HK-2 (cell line): ENCODE measurements around the gene RAB20.
A peak's percentile ranks its signal among the peaks of the same experiment; 100 is the strongest.
"Not testable (repeated sequence)": the region's sequence is repeated elsewhere in the genome, so short reads cannot be mapped to it uniquely, and the experiment has no call there.

Experiments
- DNase-seq: peaks from one replicate; pipeline ENCODE4 v3.0.0-alpha.2; 2018; ENCODE audit not compliant: unreplicated experiment

RAB20 gene, protein sequence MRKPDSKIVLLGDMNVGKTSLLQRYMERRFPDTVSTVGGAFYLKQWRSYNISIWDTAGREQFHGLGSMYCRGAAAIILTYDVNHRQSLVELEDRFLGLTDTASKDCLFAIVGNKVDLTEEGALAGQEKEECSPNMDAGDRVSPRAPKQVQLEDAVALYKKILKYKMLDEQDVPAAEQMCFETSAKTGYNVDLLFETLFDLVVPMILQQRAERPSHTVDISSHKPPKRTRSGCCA

DNA sequence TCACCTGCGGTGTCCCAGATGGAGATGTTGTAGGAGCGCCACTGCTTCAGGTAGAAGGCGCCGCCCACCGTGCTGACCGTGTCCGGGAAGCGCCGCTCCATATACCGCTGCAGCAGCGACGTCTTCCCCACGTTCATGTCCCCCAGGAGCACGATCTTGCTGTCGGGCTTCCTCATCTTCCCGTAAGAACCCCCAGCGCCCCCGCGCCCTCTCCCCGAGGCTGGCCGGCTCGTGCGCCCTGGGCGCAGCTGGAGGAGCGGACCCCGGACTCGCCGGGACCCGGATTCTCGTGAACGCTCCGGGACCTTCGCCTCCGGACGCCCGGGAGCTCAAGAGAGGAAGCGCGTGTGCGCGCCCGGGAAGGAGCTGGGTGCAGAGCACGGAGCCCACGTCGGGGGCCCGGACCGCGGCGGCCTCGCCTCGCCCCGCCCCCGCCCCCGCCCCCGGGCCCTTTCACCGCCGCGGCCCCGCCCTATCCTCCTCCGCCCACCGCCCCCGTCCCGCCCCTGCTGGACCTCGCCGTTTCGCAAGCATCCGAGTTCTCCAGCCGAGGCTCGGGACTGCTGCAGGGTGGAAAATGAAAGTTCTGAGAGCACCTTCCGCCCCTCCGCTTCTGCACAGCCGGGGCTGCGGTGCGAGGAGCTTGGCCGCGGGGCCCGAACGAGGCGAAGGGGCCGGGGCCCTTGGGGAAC, at the start of gene RAB20:
RAB20 (minus strand) TSS at position 379 of the 692 bp plus-strand sequence; CDS start at position 176, 203 bp downstream.
- peak; percentile 79 for DNase-seq

DNA sequence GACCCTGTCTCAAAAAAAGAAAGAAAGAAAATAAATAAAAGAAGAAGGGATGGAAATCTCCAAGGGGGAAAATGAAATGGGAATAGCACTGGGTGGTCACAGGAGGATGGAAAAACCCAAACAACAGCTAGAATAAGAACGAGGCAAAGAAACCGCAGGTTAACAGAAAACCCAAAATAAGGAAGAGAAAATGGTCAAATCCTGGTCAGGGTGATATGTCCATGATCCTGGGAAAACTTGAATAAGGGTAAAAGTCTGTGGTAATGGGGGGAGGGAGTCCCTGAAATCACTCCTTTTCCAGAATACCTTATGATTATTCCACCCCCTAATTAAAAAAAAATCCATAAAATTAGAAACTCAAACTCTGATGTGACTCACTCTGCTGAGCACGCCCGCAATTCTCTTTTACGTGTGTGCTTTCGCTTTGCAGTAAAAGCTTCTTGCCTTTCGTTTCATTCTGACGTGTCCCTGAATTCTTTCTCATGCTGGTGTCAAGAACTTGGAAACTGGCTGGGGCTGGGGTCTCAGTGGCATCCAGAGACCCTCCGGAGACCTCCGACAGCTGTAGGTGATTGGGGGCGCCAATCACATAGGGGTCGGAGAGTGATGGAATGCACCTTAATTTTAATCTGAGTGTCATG, 49.6 kb upstream of the RAB20 start:
- DNase-seq: no peak

DNA sequence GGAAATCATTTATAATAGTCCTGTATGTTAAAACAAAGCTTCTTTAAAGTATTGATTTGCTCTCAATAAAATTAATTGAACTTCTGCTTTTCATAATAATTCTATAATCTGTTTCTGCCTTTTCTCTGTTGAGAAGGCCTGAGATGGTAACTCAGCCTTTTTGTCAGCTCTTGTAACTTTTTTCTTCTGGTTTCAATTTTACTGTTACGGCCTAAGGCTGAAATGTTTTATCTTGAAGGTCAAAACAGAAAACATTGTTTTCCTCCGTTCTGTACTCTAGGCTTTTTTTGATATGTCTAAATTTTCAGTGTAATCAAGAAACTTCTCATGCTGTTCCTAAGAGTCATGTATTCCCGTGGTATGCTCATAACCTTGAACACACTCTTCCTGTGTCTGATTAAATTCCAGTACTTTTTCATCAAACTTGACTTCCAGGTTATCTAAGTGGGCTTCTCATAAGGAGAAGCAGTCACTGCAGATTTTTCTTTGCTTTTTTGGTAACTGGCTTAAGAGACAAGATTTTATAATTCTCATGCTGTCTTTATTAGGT, 46.2 kb upstream of the RAB20 start:
- DNase-seq: no peak

DNA sequence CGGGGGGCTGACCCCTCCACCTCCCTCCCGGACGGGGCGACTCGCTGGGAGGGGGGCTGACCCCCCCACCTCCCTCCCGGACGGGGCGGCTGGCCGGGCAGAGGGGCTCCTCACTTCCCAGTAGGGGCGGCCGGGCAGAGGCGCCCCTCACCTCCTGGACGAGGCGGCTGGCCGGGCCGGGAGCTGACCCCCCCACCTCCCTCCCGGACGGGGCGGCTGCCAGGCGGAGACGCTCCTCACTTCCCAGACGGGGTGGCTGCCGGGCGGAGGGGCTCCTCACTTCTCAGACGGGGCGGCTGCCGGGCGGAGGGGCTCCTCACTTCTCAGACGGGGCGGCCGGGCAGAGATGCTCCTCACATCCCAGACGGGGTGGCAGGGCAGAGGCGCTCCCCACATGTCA, 44.8 kb upstream of the RAB20 start:
- not testable (repeated sequence) for DNase-seq

DNA sequence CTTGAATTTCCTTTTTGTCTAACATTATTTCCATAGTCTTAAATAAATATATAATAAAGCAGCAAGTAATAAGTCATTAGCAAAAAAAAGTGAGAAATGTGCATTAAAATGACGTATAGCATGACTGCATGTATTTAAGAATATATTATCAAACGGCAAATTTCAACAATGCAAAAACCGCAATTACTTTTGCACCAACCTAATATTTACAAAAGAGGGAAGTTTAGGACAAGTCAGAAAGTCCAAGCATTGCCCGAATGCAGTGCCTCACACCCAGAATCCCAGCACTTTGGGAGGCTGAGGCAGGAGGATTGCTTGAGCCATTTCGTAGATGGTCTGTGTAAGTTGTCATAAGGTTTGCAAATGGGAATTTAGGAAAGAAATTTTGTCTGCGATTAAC, 43.6 kb upstream of the RAB20 start:
- no peak for DNase-seq

DNA sequence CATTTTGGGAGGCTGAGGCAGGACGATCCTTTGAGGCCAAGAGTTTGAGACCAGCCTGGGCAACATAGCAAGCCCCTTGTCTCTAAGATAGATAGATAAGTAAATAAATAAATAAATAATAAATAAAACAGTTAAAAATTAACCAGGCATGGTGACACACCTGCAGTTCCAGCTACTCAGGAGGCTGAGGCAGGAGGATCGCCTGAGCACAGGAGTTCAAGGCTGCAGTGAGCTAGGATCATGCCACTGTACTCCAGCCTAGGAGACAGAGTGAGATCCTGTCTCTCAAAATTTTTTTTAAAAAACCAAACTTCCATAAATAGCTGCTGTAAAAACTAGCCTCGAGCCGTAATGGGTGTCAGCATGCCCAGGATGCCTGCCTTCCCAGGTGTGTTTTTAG, 39.5 kb upstream of the RAB20 start:
- no peak for DNase-seq

DNA sequence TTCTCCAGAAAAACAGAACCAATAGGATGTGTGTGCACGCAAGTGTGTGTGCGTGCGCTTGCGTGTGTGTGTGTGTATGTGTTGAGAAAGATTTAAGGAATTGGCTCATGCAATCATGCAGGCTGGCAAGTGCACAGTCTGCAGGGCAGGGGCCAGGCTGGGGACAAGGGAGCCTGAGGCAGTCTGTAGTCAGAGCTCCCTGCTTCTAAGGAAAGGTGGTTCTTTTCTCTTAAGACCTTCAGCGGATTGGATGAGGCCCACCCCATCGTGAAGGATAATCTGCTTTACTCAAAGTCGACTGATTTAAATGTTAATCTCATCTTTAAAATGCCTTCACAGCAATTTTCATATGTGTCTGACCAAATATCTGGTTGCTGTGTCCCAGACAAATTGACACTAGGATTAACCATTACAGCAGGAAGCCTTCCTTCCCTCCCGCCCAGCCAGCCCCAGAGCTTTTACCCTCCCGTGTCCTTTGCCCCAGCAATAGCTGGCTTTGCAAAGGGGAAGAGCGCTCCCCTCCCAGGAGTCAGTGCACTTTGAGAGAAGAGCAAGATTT, 38.8 kb upstream of the RAB20 start:
- no peak for DNase-seq

DNA sequence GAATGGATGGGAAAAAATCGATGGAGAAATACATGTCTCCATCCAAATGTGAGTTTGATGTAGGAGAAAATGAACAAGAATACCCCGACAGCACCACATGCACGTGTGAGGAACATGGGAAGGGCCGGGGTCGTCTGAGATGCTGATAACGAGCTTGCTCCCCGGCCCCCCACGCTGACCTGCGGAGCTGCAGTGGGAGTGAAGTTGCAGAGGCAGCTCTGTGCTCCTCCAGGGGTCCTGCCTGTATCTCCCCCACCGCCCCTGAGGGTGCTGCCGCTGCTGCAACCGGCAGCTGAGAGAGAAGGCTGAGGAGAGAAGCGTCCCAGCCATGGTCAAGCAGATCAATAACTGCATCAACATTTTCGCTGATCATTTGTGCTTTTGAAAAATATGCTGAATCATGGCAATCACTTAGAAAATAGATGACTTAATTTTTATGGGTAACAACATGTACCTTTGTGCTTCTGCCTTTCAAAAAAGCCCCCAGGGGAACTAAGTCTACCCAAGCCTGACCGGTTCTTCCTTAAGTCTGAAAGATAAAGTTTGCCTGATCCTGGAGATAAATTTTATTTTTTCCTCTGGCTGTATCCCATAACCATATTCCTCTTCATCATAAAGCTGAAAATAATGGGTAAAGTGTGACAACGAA, 35.6 kb upstream of the RAB20 start:
- DNase-seq: no peak

DNA sequence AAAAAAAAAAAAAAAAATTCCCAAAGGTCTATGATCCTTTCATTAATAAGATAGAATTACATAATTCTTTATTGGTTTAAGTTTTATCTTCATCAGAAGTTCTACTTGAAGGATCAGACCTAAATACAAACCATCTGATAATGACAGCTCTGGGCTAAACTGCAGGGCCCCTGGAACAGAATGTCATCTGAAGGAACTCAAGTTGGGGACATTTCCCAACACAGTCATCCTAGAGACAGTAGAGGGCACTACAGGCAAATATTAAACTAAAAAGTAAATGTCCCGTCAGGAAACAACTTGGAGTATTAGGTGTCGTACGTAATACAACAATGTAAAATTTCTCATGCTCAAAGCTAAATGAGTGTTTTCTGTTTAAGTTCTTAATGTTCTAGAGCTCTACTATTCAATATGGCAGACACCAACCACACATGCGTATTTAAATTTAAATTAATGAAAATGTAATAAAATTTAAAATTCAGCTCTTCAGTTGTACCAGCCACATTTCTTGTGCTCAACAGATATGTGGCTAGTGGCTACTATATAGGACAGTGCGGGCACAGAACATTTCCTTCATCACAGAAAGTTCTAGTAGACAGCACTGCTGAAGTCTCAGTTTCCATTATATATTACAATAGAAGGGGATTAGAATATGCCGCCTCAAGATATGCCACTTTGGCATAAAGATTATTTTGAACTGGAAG, 32.1 kb upstream of the RAB20 start:
- DNase-seq: no peak

DNA sequence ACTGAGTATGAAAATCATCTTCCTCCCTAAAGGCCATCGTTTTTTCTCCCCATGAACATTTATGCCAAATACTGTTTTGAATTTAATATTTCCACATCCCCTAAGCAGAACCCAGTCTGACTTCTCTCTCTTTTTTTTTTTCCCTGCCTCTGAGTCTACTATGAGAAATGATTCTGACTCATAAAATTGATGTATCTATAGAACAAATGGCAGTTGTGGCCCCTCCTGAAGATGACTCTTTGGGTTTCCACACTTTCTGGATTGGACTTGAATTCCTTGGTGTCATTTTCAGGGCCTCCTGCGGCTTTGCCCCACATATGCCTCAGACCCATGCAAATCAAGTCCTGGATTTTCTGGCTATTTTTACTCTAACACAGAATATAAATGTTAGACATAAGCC, 31.1 kb upstream of the RAB20 start:
- no peak for DNase-seq

DNA sequence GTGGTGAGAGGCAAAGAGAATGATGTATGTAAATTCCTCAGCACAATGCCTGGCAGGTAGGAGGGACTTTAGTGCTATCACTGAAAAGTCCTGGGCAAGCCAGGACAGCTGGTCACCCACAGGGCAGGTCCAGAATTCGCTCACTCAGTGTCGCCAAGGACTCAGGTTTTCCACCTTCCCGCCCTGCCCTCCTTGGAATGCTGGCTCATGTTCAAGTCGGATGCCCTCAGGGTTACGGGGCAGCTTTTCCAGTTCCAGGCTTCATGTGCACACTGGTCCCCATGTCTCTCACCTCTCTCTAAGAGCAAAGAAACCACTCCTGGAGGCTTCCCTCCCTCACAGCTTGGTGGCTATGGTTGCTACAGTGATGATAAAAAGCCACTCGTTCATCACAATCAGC, 29.1 kb upstream of the RAB20 start:
- DNase-seq: no peak

DNA sequence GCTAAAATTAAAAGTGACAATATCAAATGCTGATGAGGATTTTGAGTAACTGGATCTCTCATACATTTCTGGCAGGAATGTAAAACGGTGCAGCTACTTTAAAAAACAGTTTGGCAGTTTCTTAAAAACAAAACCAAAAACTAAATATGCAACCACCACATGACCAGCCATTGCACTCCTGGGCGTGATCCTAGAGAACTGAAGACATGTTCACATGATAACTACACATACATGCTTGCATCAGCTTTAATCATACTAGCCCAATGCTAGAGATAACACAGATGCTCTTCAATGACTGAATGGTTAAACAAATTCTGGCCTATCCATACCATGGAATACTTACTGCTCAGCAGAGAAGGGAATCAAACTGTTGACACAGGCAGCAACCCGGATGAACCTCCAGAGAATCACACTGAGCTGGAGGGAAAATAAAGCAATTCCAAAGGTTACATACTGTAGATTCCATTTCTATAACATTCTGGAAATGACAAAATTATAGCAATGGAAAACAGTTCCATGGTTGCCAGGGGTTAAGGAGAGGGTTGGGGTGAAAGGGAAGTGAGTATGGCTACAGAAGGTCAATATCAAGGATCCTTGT, 28.4 kb upstream of the RAB20 start:
- no peak for DNase-seq

DNA sequence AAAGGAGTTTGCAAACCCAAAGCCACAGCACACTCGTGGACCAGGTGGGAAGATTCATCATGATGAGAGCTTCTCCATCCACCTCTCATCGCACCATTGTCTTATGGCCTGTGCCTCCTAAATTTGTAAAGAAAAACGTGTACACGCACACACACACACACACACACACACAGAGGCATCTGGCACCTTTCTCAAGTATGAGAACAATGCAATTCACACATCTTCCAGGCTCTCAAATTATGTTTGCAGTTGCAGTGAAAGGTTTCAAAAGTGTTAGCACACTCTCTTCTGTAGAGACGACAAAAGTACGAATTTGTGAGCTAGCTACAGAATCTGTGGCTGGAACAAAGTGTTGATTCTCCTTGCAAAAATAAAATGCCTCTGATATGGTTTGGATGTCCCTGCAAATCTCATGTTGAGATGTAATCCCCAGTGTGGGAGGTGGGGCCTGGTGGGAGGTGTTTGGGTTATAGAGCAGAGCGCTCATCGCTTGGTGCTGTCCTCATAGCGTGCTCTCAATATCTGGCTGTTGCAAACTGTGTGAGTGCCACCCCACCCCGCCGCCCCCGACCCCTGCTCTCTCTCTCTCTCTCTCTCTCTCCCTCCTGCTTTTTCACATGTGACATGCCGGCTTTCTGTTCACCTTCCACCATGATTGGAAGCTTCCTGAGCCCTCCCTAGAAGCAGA, 21.8 kb upstream of the RAB20 start:
- no peak for DNase-seq

DNA sequence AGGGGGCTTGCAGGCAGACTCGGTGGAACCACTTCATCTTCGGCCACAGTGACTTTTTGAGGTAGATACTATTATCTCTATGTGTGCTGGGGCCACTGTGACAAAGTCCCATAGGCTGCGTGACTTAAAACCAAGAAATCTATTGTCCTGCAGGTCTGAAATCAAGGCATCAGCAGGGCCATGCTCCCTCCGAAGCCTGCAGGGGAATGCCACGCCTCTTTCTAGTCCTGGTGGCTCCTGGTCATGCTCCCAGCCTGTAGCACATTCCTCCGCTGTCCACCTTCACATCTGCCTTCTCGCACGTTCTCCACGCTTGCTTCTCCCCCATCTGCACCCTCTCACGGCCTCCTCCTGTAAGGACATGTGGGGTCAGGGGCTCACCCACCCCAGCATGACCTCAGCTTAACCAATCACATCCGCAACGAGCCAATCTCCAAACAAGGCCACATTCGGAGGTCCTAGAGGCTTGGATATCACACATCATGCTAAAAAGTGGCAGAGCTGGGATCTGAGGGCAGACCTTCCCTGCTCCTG, 21.0 kb upstream of the RAB20 start:
- no peak for DNase-seq

DNA sequence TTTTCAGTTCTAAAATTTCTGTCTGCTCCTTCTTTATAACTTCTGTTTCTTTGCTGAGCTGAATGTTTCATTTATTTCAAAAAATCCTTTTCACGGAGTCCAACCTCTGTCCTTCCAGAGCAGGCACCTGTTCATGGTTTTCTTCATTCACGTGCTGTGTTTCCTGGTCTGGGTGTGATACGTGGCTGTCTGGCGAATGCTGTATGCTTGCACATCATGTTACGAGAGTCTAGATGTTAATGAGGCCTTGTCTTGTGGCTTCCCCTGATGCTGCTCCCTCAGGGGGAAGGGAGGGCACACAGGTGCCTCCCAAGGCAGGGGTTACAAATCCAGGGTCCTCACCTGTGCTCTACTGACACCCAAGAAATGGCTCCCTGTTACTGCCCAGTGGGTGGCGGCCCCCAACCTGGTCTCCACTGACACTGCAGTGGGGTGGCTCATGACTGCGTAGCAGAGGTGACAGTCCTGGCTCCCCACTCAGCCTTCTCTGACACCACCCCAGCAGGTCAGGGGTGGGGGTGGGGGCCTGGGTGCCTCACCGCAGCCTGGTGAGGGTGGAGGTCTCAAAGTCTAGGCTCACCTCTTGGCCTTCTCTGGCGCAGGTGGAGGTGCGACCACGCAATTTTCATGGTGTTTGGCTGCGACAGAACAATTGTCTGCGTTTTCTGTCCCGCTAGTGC, 20.1 kb upstream of the RAB20 start:
- no peak for DNase-seq

DNA sequence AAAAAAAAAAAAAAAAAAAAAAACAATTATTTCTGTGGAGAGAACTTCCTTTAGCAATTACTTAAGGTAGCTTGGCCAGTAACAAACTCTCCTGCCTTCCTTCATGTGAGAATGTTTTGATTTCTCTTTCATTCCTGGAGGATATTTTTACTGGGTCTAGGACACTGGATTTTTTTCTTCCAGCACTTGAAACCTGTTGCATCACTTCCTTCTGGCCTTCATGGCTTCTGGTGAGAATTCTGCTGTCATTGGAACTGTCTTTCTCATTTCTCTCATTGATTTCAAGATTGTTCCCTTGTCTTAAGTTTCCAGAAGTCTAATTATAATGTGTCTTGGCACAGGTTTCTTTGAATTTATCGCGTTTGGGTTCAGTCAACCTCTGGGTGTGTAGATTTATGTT, 19.3 kb upstream of the RAB20 start:
- no peak for DNase-seq

DNA sequence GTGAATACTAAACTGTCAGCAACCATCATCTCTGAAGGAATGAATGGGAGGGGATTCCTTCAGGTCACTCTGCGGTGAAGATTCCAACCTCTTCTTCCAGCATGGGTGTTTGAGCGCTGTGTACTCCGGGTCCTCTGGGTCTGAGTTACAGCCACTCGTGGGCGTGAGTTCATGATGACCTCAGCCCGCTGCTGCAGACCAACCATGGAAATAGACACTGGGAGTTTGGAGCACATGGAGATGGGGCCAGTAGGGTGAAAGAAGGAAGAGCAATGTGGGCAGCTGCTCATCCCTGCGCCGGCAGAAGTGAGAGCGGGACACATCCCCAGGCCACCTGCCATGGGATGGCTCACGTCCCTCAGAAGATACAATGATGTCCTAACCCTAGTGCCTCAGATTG, 16.8 kb upstream of the RAB20 start:
- no peak for DNase-seq

DNA sequence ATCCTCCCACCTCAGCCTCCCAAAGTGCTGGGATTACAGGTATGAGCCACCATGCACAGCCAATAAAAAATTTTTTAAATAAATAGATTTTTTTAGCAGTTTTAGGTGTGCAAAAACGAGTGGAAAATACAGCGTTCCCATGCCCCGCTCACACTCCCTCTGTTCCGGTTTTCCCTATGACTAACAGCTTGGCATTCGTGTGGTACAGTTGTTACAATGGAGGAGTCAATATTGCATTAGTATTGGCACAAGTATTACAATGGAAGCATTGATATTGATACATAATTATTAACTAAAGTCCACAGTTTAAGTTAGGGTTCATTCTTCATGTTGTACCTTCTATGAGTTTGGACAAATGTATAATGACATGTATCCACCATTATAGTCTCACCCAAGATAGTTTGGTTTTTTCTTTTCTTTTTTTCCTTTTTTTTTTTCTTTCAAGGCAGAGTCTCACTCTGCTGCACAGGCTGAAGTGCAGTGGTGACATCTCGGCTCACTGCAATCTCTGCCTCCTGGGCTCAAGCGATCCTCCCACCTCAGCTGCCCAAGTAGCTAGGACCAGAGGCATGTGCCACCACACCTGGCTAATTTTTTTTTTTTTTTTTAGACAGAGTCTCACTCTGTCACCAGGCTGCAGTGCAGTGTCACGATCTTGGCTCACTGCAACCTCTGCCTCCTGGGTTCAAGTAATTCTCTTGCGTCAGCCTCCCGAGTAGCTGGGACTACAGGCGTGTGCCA, 15.4 kb upstream of the RAB20 start:
- no peak for DNase-seq

DNA sequence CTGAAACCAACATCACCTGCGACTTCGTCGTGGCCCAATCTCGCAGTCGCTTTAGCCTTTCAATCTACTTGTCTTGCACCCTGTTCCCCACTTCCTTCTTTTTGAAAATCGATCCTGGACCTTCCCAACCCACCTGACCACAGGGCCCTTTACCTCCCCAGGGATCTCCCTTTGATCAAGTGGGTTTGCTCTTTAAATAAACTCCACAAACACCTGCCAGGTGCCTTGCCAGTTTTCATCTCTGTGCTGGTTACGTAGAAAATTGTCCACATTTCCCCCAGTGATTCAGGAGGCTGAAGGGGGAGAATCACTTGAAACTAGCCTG, 14.5 kb upstream of the RAB20 start:
- DNase-seq: no peak
